HG03039 (cell line): ENCODE measurements around the gene HOXD10.

ENCODE experiments used
- ATAC-seq: cut with Tn5 transposase; IDR thresholded peaks from one replicate; pipeline ENCODE4 v1.9.1; 2021; ENCODE audit warnings: mild to moderate bottlenecking, moderate library complexity; ENCODE audit not compliant: unreplicated experiment

The HOXD10 gene

GRCh38 chr2:176082525-176082823 lies 34.1 kb upstream of the HOXD10 start:
- ATAC-seq = no peak

GRCh38 chr2:176082824-176083751 lies 33.5 kb upstream of the HOXD10 start:
- ATAC-seq = no peak

GRCh38 chr2:176083796-176084261 lies 32.7 kb upstream of the HOXD10 start, which contains the start of gene EVX2:
EVX2 (minus strand) TSS chr2:176083962; CDS start chr2:176083776, 186 bp downstream.
- ATAC-seq = no peak

DNA sequence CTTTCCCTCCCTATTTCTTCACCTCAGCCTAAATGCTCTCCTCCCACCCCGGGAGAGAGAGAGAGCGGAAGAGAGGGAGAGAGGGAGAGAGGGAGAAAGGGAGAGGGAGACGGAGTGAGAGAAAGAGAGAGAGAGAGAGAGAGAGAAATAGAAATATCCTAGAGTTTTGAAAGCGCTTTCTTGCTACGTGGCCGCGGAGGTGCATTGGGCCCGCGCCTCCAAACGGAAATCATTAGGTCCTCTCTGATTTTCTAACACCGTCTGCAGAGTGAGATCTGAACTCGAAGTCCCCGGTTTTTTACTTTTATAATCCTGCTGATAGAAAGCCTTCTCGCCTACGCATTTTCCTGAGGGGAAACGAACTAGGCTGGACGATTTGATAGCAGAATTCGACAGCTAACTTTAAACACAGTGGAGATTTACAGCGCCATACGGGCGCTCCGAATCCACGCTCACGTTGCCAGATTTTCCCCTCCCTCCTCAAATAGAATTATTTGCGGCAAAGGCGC lies 31.9 kb upstream of the HOXD10 start:
- ATAC-seq = no peak

GRCh38 chr2:176085120-176085788 lies 31.3 kb upstream of the HOXD10 start:
- no peak for ATAC-seq

- ATAC-seq = no peak
Measured at GRCh38 chr2:176085861-176086771, 30.5 kb upstream of the HOXD10 start.

GRCh38 chr2:176087330-176088047 lies 29.1 kb upstream of the HOXD10 start:
- ATAC-seq = no peak

- ATAC-seq = no peak
Measured at GRCh38 chr2:176088048-176088936, 28.3 kb upstream of the HOXD10 start.

GRCh38 chr2:176088937-176089842 lies 27.4 kb upstream of the HOXD10 start:
- ATAC-seq = no peak

- ATAC-seq = no peak
Measured at GRCh38 chr2:176089843-176090395, 26.7 kb upstream of the HOXD10 start.

DNA sequence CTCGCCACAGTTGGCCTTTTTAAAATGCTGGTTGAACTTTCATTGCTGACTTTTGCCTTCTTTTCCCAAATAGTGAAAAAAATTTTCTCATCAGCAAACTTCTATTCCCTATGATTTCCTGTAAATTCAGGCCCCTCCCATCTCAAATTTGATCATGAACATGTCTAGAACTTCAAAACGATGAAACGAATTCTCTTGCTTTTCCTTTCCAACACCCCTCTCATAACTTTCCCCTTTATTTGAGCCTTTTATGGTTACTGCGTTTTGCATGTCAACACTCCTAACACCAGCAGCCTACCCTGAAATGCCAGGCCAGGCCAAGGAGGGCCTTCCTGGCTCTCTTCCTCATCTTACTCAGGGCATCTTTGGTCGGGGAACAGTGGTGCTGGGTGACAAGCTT lies 25.7 kb upstream of the HOXD10 start:
- ATAC-seq = no peak

GRCh38 chr2:176091329-176092258 lies 25.0 kb upstream of the HOXD10 start:
- no peak for ATAC-seq

- no peak for ATAC-seq
Measured at GRCh38 chr2:176092270-176093144, 24.1 kb upstream of the HOXD10 start, which contains the start of gene HOXD13. HOXD13 (plus strand) TSS chr2:176092721; CDS start chr2:176092891, 170 bp downstream.

GRCh38 chr2:176093145-176093897 lies 23.3 kb upstream of the HOXD10 start:
- no peak for ATAC-seq

GRCh38 chr2:176093898-176094249 lies 22.7 kb upstream of the HOXD10 start:
- ATAC-seq = no peak
